Right lobe of liver (tissue), 6 donors: ENCODE measurements around the gene ZBTB42. TPM values are rescaled to one million over a fixed set of nuclear protein-coding genes. Genes with fewer than 3 reads are reported as not detected.

ENCODE experiments used
- ATAC-seq, 4 donors: fragments of 200-7000 bp; cut with Tn5 transposase; one replicate each; pipeline ENCODE4 v1.9.1; 2020; ENCODE audit warnings: mild to moderate bottlenecking in 4 of 4, moderate library complexity in 4 of 4
- DNase-seq, 3 donors: peaks; one replicate each; pipeline ENCODE4 v3.0.0-alpha.2; 2020
- H3K27ac ChIP-seq, 3 donors: fragments of 200-600 bp; one replicate each; pipeline ENCODE4 v1.8.0; 2022
- H3K27me3 ChIP-seq, 2 donors: fragments of 200-600 bp; one replicate each; pipeline ENCODE4 v1.8.0; 2022
- H3K36me3 ChIP-seq, 4 donors: fragments of 200-600 bp; sonication (generic) in 1 of 4; one replicate each; pipeline versions ENCODE4 v1.5.1 to v1.8.0; 2017 to 2022; ENCODE audit warnings: control low read depth in 1 of 4
- H3K4me1 ChIP-seq, 4 donors: fragments of 200-600 bp; sonication (generic) in 1 of 4; one replicate each; pipeline versions ENCODE4 v1.5.1 to v1.8.0; 2017 to 2022; ENCODE audit warnings: control low read depth in 1 of 4
- H3K4me3 ChIP-seq, 3 donors: fragments of 200-600 bp; one replicate each; pipeline ENCODE4 v1.8.0; 2022
- H3K9me3 ChIP-seq, 4 donors: fragments of 200-600 bp; sonication (generic) in 1 of 4; one replicate each; pipeline versions ENCODE4 v1.5.1 to v1.8.0; 2017 to 2022; ENCODE audit warnings: control low read depth in 1 of 4
- POLR2A ChIP-seq: fragments of 450-650 bp; IDR thresholded peaks from one replicate; pipeline ENCODE4 v1.6.1; 2017; ENCODE audit warnings: antibody characterized with exemption, mild to moderate bottlenecking
- WGBS: methylation state at CpG from one replicate; pipeline ENCODE4 v1.1.6; 2018; ENCODE audit warnings: low coverage, low lambda C conversion rate; ENCODE audit not compliant: insufficient coverage; ENCODE audit errors: missing lambda C conversion rate; 5-methylcytosine and 5-hydroxymethylcytosine counted together
- intact Hi-C, 2 donors: fragments of 100-400 bp; cut with DNase I; formaldehyde crosslinking; loops; one replicate each; pipeline versions ENCODE4 v1.11.2 to v1.14.1; 2022
- total RNA-seq, 6 experiments: library from RNA; depleted of rRNA in 2 of 6; stranded (reverse); fragments of >200 nt in 2 of 6; fragmentation: NEBNext Ultra II Directional in 3 of 6; extraction: Animal tissue kit (Norgen Biotek cat#: 25700) in 3 of 6; gene quantifications; one replicate each; pipeline versions ENCODE4 v1.1.0 to v1.2.4, GENCODE V29; 2016 to 2023
- TF ChIP-seq, protein P1 (sequence below), 4 donors: fragments of 200-600 bp in 3 of 4; fragments of 450-650 bp in 1 of 4; IDR thresholded peaks; one replicate each; pipeline versions ENCODE4 v1.5.1 to v1.8.0; 2016 to 2022; ENCODE audit warnings: antibody characterized with exemption in 4 of 4, mild to moderate bottlenecking in 2 of 4
- donor health status: DM: no; HTN: yes; CAD: no.
- donor health status: DM: no; HTN: no; CAD: no.
- donor health status: DM: no; HTN: no; CAD: no.
- donor health status: DM: no; HTN: yes; CAD: no.
- donor health status: DM: no; HTN: yes; CAD: no.

ZBTB42 gene
- total RNA-seq, 6 experiments from 2014 or later = 2.2 to 13.7 (median 3.6) TPM

DNA sequence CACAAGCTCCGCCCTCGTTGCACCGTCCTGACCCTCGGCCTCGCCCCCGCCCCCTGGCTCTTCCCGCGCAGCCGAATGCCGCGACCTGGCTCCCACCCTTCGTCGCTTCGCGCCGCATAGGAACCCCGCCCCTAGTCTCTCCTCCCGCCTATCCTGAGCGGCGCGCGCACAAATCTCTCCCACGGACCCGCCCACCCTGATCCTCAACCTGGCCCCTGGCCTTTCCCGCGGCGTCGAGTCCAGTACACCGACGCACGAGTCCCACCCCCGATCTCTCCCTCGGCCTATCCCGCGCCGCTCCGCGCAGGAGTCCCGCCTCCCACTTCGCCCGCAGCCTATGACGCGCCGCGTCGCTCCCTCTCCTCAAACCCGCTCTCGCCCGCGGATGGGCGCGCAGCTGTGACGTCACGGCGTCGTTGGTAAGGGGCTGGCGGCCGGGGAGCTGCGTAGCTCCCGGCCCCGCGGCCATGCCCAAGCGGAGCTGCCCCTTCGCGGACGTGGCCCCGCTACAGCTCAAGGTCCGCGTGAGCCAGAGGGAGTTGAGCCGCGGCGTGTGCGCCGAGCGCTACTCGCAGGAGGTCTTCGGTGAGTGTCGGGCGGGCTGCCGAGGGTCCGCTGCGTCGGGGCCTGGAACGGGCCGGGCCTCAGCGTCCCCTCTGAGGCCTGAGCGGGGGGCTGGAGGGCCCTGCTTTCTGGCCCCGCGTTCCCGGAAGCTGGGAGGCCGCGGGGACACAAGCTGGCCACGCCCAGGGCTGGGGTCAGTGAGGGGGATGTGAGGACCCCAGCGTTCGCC is 48.0 kb upstream of the ZBTB42 start, which contains the start of gene SIVA1:
Gene SIVA1, plus strand, starts transcription at position 413 of the 793 bp plus-strand sequence. Its CDS starts 55 bp downstream, at position 468.
- intact Hi-C loops = no loop called here
- no peaks in the 10 kb centered on the region for H3K9me3 ChIP-seq
- H3K27me3 ChIP-seq = no peaks in the 10 kb centered on the region
- peaks cover 0 to 54% (median 22%) of the 10 kb centered on the region in 4 donors for H3K4me1 ChIP-seq
- H3K36me3 ChIP-seq = peaks cover 0 to 24% (median 5%) of the 10 kb centered on the region in 4 donors
- H3K27ac ChIP-seq = peak within 1 kb of the TSS; percentile 75 to 89 (median 87)
- H3K4me3 ChIP-seq = peak within 1 kb of the TSS; percentile 76 to 99 (median 91)
- DNase-seq = peak; percentile 100
- 0% methylated on average over 59 of the region's 95 CpGs for WGBS
- peak; percentile 75 to 90 (median 86) for ATAC-seq
- TF ChIP-seq POLR2A = peak; percentile 89
- TF ChIP-seq, protein P1, sequence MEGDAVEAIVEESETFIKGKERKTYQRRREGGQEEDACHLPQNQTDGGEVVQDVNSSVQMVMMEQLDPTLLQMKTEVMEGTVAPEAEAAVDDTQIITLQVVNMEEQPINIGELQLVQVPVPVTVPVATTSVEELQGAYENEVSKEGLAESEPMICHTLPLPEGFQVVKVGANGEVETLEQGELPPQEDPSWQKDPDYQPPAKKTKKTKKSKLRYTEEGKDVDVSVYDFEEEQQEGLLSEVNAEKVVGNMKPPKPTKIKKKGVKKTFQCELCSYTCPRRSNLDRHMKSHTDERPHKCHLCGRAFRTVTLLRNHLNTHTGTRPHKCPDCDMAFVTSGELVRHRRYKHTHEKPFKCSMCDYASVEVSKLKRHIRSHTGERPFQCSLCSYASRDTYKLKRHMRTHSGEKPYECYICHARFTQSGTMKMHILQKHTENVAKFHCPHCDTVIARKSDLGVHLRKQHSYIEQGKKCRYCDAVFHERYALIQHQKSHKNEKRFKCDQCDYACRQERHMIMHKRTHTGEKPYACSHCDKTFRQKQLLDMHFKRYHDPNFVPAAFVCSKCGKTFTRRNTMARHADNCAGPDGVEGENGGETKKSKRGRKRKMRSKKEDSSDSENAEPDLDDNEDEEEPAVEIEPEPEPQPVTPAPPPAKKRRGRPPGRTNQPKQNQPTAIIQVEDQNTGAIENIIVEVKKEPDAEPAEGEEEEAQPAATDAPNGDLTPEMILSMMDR (IDR thresholded peaks at IDR 0.05) = no peak

DNA sequence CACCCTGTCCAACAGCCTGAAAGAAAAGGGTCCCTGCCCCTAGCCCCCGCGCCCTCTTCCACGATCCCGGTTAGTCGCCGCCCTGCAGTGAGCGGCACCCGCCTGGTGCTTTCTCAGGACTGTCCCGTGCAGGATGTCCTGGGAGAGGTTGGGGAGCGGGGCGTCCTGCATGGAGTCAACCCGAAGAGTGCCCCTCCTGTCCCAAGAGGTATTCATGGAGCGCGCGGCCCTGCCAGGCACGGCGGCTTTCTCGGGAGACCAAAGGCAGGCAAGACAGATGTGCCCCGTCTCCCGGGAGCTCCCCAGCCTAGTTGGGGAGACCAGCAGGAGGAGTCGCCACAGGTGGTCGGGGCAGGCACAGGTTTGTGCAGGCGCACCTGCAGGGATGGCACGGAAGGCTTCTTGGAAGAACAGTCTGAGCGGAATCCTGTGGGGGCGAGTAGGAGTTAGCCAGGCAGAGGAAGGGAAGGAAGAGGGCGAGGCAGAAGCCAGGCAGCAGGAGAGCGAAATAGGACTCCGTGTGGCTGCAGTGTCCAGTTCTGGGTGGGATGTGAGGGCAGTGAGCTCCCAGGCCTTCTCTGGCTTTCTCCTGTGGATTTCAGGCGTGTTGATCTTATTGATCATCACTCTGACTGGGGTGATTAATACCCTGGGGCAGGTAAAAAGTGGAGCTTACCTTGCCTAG is 47.2 kb upstream of the ZBTB42 start:
- intact Hi-C loops = no loop called here
- peak in 1 of 4 donors; percentile 0 for ATAC-seq
- 4% methylated on average over 7 of the region's 30 CpGs for WGBS
- no peak for DNase-seq
- Histone ChIP-seq H3K4me3 (peak overlapping the region; percentile 76 to 99 (median 91)), H3K4me1 (peaks cover 0 to 47% (median 19%) of the 10 kb centered on the region in 4 donors), H3K9me3 (no peaks in the 10 kb centered on the region), H3K27me3 (no peaks in the 10 kb centered on the region), H3K27ac (peak overlapping the region; percentile 71 to 89 (median 87)), H3K36me3 (peaks cover 2 to 28% (median 5%) of the 10 kb centered on the region in 4 donors)
- TF ChIP-seq, protein P1 (IDR thresholded peaks at IDR 0.05) = no peak
- TF ChIP-seq POLR2A = no peak

DNA sequence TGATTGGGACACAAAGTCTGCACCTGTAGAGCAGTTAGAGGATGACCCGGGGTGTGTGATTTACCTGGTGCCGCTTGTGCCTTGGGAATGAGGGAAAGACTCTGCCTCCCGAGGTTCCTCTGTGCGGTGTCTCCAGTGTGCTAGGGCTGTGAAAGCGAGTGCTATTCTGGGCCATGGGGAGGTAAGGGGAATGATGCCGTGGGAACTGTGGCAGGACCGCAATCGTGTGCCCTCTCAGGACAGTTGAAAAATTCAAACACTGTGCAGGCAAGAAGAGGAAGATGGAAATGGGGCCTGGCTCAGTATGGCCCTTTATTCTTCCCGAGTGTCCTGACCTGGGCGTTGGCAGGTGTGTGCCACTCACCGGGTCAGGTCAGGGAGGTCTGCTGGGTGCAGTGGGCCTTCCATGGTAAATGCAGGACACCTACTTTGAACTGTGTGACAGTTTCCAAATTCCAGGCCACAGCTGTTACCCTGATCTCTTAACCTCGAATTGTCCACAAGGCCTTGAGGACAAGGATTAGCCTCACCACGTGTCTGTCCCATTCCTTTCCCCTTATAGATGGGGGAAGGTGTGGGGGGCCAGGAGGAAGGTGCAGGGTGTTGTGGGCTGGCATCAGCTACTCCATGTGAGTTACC is 46.6 kb upstream of the ZBTB42 start:
- peaks cover 4 to 30% (median 7%) of the 10 kb centered on the region in 4 donors for H3K36me3 ChIP-seq
- DNase-seq (no peak), ATAC-seq (no peak)
- H3K27me3 ChIP-seq = no peaks in the 10 kb centered on the region
- H3K9me3 ChIP-seq = no peaks in the 10 kb centered on the region
- peak overlapping the region; percentile 71 to 89 (median 87) for H3K27ac ChIP-seq
- 14% methylated on average over 7 of the region's 13 CpGs for WGBS
- intact Hi-C loops = no loop called here
- TF ChIP-seq POLR2A = no peak
- TF ChIP-seq, protein P1 (IDR thresholded peaks at IDR 0.05) = no peak
- H3K4me1 ChIP-seq = peaks cover 0 to 42% (median 15%) of the 10 kb centered on the region in 4 donors
- peak overlapping the region; percentile 76 to 99 (median 91) for H3K4me3 ChIP-seq

DNA sequence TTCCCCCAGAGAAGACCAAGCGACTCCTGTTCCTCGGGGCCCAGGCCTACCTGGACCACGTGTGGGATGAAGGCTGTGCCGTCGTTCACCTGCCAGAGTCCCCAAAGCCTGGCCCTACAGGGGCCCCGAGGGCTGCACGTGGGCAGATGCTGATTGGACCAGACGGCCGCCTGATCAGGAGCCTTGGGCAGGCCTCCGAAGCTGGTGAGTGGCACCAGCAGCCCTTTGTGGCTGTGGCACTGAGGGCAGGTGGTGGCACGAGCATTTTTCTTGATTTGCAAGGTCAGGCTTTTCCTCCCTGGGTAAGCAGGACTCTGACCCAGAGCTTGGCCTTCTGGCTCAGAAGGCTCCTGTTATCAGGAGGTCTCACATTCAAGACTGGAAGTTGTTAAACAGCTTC is 45.3 kb upstream of the ZBTB42 start:
- ATAC-seq (no peak), DNase-seq (no peak)
- Histone ChIP-seq H3K36me3 (peaks cover 5 to 37% (median 12%) of the 10 kb centered on the region in 4 donors), H3K27me3 (no peaks in the 10 kb centered on the region), H3K27ac (no peak overlapping the region), H3K9me3 (no peaks in the 10 kb centered on the region), H3K4me1 (peaks cover 0 to 33% (median 10%) of the 10 kb centered on the region in 4 donors), H3K4me3 (no peak overlapping the region)
- WGBS = 15% methylated on average over 4 of the region's 11 CpGs
- intact Hi-C loops = no loop called here
- TF ChIP-seq, protein P1 (IDR thresholded peaks at IDR 0.05) = no peak
- TF ChIP-seq POLR2A = no peak
